Measurements from ENCODE around the gene SMKR1. TPM values are rescaled to one million over a fixed set of nuclear protein-coding genes. Genes with fewer than 3 reads are reported as not detected.
"Not testable (repeated sequence)": the region's sequence is repeated elsewhere in the genome, so short reads cannot be mapped to it uniquely, and the experiment has no call there.

Gene SMKR1
- total and polyA plus RNA-seq, 8 donors: 0.70 to 0.76 TPM; not detected in 6

- Histone ChIP-seq H3K27me3 (no peaks in the 10 kb centered on the region), H3K9me3 (no peaks in the 10 kb centered on the region), H3K36me3 (no peaks in the 10 kb centered on the region), H3K4me1 (peaks cover 0 to 11% (median 9%) of the 10 kb centered on the region in 4 donors), H3K27ac (no peak overlapping the region), H3K4me3 (no peak overlapping the region)
- no peak for TF ChIP-seq POLR2AphosphoS5 (IDR thresholded peaks at IDR 0.05)
- TF ChIP-seq CTCF (IDR thresholded peaks at IDR 0.05): no peak
- no peak for TF ChIP-seq EP300 (IDR thresholded peaks at IDR 0.05)
- DNase-seq: no peak
- intact Hi-C loops (cut with DNase I; ENCODE audit: low total_unique reads): no loop called here
- 90 to 96% (median 92%) methylated on average over 1 of the region's 1 CpG for WGBS, 5 donors
Observed at GRCh38 chr7:129470411-129470810, 31.9 kb upstream of the SMKR1 start.

GRCh38 chr7:129471402-129471827 is 30.9 kb upstream of the SMKR1 start:
- TF ChIP-seq POLR2AphosphoS5 (IDR thresholded peaks at IDR 0.05) (no peak), EP300 (IDR thresholded peaks at IDR 0.05) (no peak), POLR2A (IDR thresholded peaks at IDR 0.05) (no peak), CTCF (IDR thresholded peaks at IDR 0.05) (no peak)
- Histone ChIP-seq H3K27ac (no peak overlapping the region), H3K4me1 (peaks cover 0 to 11% (median 9%) of the 10 kb centered on the region in 4 donors), H3K9me3 (no peaks in the 10 kb centered on the region), H3K4me3 (no peak overlapping the region), H3K27me3 (no peaks in the 10 kb centered on the region), H3K36me3 (no peaks in the 10 kb centered on the region)
- intact Hi-C loops (cut with DNase I; ENCODE audit: low total_unique reads): no loop called here
- no peak for DNase-seq

GRCh38 chr7:129475931-129476330 is 26.4 kb upstream of the SMKR1 start:
- H3K27ac ChIP-seq; H3K27me3 ChIP-seq; H3K9me3 ChIP-seq; H3K36me3 ChIP-seq; DNase-seq; intact Hi-C loops (cut with DNase I; ENCODE audit: low total_unique reads); H3K4me1 ChIP-seq; H3K4me3 ChIP-seq: not testable (repeated sequence)
- WGBS, 5 donors: 94 to 99% (median 97%) methylated on average over 6 to 27 of the region's 27 CpGs

GRCh38 chr7:129476398-129476797 is 25.9 kb upstream of the SMKR1 start:
- intact Hi-C loops (cut with DNase I; ENCODE audit: low total_unique reads); DNase-seq; H3K9me3 ChIP-seq; H3K36me3 ChIP-seq; H3K27ac ChIP-seq; H3K4me1 ChIP-seq; H3K4me3 ChIP-seq; H3K27me3 ChIP-seq: not testable (repeated sequence)
- 98 to 99% (median 98%) methylated on average over 15 to 23 of the region's 27 CpGs; no CpG with 5 or more reads in 1 of the 5 donors for WGBS, 5 donors

- WGBS, 5 donors: 86 to 100% (median 90%) methylated on average over 1 of the region's 1 CpG
- intact Hi-C loops (cut with DNase I; ENCODE audit: low total_unique reads): no loop called here
- Histone ChIP-seq H3K27ac (no peak overlapping the region), H3K9me3 (no peaks in the 10 kb centered on the region), H3K36me3 (no peaks in the 10 kb centered on the region), H3K4me3 (no peak overlapping the region), H3K4me1 (no peaks in the 10 kb centered on the region), H3K27me3 (no peaks in the 10 kb centered on the region)
- DNase-seq: no peak
- no peak for TF ChIP-seq POLR2AphosphoS5 (IDR thresholded peaks at IDR 0.05)
- TF ChIP-seq POLR2A (IDR thresholded peaks at IDR 0.05): no peak
Observed at GRCh38 chr7:129479831-129480230, 22.5 kb upstream of the SMKR1 start.

- 80 to 91% (median 86%) methylated on average over 6 of the region's 6 CpGs for WGBS, 5 donors
- no peak for DNase-seq
Observed at GRCh38 chr7:129480674-129481363, 21.5 kb upstream of the SMKR1 start.

GRCh38 chr7:129481376-129481775 is 21.0 kb upstream of the SMKR1 start:
- H3K27ac ChIP-seq; H3K36me3 ChIP-seq; DNase-seq; H3K27me3 ChIP-seq; H3K4me3 ChIP-seq; H3K9me3 ChIP-seq; H3K4me1 ChIP-seq; intact Hi-C loops (cut with DNase I; ENCODE audit: low total_unique reads): not testable (repeated sequence)
- 94 to 99% (median 97%) methylated on average over 6 of the region's 6 CpGs for WGBS, 5 donors

More at GRCh38 chr7:129480674-129481363, 21.5 kb upstream of the SMKR1 start:
- intact Hi-C loops (cut with DNase I; ENCODE audit: low total_unique reads): no loop called here
- H3K36me3 ChIP-seq: no peaks in the 10 kb centered on the region
- no peaks in the 10 kb centered on the region for H3K27me3 ChIP-seq
- TF ChIP-seq EP300 (IDR thresholded peaks at IDR 0.05): no peak
- TF ChIP-seq POLR2A (IDR thresholded peaks at IDR 0.05): no peak
- no peak for TF ChIP-seq POLR2AphosphoS5 (IDR thresholded peaks at IDR 0.05)
- TF ChIP-seq CTCF (IDR thresholded peaks at IDR 0.05): no peak
- no peaks in the 10 kb centered on the region for H3K4me1 ChIP-seq
- H3K9me3 ChIP-seq: no peaks in the 10 kb centered on the region
- no peak overlapping the region for H3K27ac ChIP-seq
- H3K4me3 ChIP-seq: no peak overlapping the region
